GM18907 (cell line): ENCODE data around the gene ENKD1.
"Not testable (repeated sequence)": the region's sequence is repeated elsewhere in the genome, so short reads cannot be mapped to it uniquely, and the experiment has no call there.

Experiments used
- ATAC-seq: cut with Tn5 transposase; IDR thresholded peaks from one replicate; pipeline ENCODE4 v1.9.1; 2021; ENCODE audit warnings: mild to moderate bottlenecking, moderate library complexity; ENCODE audit not compliant: unreplicated experiment

Gene ENKD1

GRCh38 chr16:67666559-67667452 lies at the start of gene ENKD1, which contains the start of gene C16orf86:
Gene ENKD1 (minus strand): TSS chr16:67666750. CDS start chr16:67666442, 308 bp downstream.
Gene C16orf86 (plus strand): TSS chr16:67666814. CDS start chr16:67666971, 157 bp downstream.
- peak; percentile 58 for ATAC-seq

DNA sequence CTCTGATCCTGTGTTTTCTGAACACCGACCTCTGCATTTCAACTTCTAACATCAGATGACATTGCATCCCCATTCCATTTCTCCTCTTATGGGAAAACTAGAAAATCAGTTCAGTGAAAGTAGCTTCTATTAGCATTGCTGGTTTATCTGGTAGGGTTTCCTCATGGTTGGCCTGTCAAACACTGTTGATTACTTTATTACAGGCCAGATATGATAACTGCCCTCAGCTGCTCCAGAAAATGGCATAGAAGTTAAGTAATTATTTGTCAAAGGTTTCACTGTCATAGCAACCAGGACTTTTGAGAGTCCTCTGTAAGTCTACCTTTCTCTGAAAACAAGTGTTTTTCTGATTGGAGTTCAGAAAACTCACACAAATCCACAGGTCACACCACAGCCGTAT lies 49.5 kb upstream of the ENKD1 start:
- ATAC-seq: no peak

GRCh38 chr16:67714522-67714921 lies 48.0 kb upstream of the ENKD1 start:
- ATAC-seq: no peak

DNA sequence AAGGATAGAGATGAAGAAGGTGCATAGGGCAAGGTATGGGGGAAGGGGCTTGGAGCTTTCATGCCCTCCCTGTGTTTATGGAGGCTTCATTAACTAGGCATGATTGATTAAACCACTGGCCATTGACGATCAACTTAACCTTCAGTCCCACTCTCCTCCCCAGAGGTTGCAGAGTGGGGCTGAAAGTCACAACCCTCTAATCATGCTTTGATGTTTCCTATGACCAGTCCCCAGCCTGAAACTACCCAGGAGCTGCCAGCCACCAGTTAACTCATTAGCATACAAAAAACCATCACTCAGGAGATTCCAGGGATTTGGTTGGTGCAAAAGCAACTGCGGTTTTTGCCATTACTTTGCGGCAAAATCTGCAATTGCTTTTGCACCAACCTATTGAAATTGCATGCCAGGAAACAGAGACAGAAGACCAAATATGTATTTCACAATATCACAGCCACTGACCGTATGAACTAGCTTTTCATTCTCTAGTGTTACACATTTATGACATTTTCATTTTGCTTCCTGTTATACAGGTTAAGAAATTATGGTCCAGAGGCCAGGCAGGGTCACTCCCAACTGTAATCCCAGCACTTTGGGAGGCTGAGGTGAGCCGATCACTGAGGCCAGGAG lies 47.2 kb upstream of the ENKD1 start:
- ATAC-seq: no peak

DNA sequence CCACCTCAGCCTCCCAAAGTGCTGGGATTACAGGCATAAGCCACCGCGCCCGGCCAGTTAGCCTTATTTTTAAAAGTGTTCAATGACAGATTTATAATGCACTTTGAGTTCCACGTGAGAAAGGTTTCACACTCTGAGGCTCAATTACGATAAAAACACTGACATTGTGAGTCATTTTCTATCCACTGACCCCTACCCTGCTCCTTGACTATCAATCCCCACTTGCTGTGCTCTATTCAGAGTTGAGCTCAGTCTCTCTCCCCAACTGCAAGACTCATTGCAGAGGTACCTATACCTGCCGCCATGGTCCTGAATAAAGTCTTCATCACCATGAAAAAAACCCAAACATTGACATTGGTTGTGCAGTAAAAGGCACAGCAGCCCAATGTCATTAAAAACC lies 44.1 kb upstream of the ENKD1 start:
- ATAC-seq: no peak

DNA sequence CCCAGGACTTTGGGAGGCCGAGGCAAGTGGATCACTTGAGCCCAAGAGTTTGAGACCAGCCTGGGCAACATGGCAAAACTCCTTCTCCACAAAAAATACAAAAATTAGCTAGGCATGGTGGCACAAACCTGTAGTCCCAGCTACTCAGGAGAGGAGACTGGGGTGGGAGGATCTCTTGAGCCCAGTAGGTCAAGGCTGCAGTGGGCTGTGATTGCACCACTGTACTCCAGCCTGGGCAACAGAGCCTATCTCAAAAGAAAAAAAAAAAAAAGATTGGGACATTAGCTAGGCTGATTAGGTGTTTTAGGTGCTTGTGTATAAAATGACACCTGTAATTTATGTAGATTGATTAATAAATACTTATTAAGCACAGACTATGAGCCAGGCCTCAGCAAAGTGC lies 42.5 kb upstream of the ENKD1 start:
- ATAC-seq: no peak

- ATAC-seq: no peak
Observed at GRCh38 chr16:67708368-67708771, 41.8 kb upstream of the ENKD1 start.

GRCh38 chr16:67707790-67708189 lies 41.2 kb upstream of the ENKD1 start:
- no peak for ATAC-seq

- ATAC-seq: no peak
Observed at GRCh38 chr16:67707210-67707609, 40.7 kb upstream of the ENKD1 start.

GRCh38 chr16:67704110-67704509 lies 37.6 kb upstream of the ENKD1 start:
- no peak for ATAC-seq

DNA sequence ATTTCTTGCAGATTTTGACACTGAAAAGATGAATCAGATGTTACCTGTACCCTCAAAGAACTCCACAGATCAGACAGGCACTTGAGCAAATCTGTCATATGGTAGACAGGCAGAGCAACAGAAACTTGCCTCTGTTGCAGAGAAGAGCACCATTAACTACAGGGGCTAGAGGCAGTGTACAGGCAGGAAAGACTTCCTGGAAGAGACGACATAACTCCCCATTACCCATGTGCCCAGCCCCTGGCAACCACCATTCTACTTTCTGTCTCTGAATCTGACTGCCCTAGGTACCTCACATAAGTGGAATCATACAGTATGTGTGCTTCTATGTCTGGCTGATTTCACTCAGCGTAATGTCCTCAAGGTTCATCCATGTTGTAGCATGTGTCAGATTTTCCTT lies 37.1 kb upstream of the ENKD1 start:
- ATAC-seq: no peak

DNA sequence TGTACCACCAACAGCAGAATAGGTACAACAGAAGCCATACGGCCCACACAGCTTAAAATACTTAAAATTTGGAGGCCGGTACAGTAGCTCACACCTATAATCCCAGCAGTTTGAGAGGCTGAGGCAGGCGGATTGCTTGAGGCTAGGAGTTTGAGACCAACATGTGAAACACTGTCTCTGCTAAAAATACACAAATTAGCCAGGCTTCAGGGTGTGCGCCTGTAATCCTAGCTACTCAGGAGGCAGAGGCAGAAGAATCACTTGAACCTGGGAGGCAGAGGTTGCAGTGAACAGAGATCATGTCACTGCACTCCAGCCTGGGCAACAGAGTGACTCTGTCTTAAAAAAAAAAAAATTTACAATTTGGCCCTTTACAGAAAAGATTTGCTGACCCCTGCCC lies 35.6 kb upstream of the ENKD1 start:
- no peak for ATAC-seq

- no peak for ATAC-seq
Observed at GRCh38 chr16:67701420-67701819, 34.9 kb upstream of the ENKD1 start.

DNA sequence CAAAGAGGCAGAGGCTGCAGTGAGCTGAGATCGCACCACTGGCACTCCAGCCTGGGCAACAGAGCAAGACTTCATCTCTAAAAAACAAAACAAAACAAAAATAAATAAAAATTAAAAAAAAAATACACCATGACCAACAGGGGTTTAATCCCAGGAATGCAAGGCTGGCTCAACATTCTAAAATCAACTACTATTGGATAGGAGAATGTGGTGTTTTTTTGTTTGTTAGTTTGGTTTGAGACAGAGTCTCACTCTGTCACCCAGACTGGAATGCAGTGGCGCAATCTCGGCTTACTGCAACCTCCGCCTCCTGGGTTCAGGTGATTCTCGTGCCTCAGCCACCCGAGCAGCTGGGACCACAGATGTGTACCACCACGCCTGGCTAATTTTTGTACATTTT lies 32.7 kb upstream of the ENKD1 start:
- no peak for ATAC-seq

DNA sequence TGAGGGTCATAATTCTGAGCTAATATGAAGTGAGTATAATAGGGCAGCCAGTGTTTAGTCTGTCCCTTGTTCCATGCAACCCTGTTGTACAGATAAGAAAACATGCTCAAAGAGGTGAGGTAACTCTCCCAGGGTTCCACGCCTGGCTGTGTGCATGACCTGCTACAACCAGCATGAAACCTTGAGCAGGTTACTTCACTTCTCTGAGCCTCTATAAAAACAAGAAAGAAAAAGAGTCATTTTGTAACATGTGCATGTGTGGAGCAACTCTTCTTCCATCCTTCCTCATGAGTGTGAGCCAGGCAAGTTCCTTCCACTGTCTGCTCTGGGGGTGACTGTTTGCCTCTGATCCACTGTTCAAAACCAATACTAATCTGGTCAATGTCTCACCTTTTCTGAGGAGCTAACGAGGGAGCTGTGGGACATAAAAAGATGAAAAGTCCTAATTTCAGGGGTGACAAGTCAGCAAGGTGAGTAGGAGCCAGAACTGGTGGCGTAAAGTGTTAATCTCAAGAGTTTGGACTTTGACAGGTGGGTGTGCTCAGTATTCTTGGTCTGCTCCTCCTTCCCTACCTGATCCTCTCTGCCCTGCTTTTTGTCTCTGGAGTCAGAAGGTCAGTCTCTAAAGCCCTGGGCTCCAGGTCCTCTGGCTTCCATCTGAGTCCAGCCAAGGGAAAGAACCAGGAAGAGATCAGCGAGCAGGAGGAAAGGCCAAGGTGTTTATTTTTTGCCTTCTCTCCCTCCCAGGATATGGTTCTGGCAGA lies 31.1 kb upstream of the ENKD1 start:
- ATAC-seq: no peak

DNA sequence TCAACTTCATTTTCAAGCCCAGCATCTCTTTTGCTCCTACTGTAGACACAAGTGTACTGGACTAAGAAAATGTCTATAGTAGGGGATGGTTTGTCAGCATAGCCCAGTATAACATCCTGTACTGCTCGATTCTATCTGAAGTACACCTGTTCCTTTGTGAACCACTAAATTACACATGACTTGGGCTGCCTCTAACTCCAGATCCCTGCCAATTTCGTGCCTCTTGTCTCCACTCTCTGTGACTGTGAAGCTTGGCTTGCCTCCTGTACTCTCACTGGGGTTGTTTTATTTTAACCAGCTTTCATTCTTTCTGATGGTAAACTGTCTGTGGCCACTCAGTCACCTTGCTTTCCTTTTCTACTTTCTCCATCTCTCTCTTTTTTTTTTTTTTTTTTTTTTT lies 28.1 kb upstream of the ENKD1 start:
- ATAC-seq: no peak

DNA sequence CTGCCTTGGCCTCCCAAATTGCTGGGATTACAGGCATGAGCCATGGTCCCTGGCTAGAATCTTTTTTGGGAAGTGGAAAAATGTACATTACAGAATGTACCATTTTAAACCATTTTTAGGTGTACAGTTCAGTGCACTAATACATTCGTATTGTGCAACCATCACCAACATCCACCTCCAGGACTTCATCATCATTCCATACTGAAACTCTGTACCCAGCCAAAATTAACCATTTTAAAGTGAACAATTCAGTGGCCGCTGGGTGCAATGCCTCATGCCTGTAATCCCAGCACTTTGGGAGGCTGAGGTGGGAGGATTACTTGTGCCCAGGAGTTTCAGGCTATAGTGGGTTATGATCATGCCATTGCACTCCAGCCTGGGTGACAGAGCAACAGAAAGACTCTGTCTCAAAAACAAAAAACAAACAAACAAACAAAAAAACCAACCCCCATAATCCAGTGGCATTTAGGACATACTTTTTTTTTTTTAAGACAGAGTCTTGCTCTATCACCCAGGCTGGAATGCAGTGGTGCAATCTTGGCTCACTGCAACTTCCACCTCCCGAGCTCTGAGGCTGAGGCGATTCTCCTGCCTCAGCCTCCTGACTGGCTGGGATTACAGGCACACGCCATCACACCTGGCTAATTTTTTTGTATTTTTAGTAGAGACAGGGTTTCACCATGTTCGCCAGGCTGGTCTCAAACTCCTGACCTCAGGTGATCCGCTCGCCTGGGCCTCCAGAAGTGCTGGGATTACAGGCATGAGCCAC lies 27.2 kb upstream of the ENKD1 start:
- not testable (repeated sequence) for ATAC-seq

GRCh38 chr16:67685388-67686112 lies 19.0 kb upstream of the ENKD1 start:
- ATAC-seq: no peak

DNA sequence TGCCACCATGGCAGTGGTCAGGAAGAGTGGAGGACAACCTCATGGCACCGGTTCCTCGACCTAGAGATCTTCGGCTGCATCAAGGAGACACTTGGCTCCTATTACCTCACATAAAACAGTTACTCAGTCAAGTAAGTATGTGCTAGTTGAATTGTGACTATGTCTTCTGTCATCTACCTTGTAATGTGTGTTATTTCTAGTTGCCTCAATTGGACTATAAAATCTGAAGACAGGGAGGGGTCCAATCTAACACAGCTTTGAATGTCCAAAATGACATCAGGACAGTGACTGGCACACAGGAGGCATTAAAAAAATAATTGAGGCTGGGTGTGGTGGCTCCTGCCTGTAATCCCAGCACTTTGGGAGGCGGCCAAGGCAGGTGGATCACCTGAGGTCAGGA lies 17.2 kb upstream of the ENKD1 start:
- ATAC-seq: no peak
